Measurements from ENCODE around the gene CDKAL1.
"Not testable (repeated sequence)": the region's sequence is repeated elsewhere in the genome, so short reads cannot be mapped to it uniquely, and the experiment has no call there.

CDKAL1 gene

GRCh38 chr6:21180155-21180554 is 645.9 kb downstream of the CDKAL1 start:
- DNase-seq (ENCODE audit: low spot score) = no peak

GRCh38 chr6:21180800-21181337 is 646.6 kb downstream of the CDKAL1 start:
- no peak for DNase-seq (ENCODE audit: low spot score)

GRCh38 chr6:21181866-21182265 is 647.6 kb downstream of the CDKAL1 start:
- no peak for DNase-seq (ENCODE audit: low spot score)

- DNase-seq (ENCODE audit: low spot score) = no peak
Measured at GRCh38 chr6:21182589-21182988, 648.3 kb downstream of the CDKAL1 start.

GRCh38 chr6:21185861-21186478 is 651.7 kb downstream of the CDKAL1 start:
- no peak for DNase-seq (ENCODE audit: low spot score)

- no peak for DNase-seq (ENCODE audit: low spot score)
Measured at GRCh38 chr6:21186479-21187055, 652.3 kb downstream of the CDKAL1 start.

GRCh38 chr6:21187485-21187884 is 653.2 kb downstream of the CDKAL1 start:
- DNase-seq (ENCODE audit: low spot score) = no peak

- no peak for DNase-seq (ENCODE audit: low spot score)
Measured at GRCh38 chr6:21188505-21189223, 654.4 kb downstream of the CDKAL1 start.

- no peak for DNase-seq (ENCODE audit: low spot score)
Measured at GRCh38 chr6:21189759-21190158, 655.5 kb downstream of the CDKAL1 start.

- no peak for DNase-seq (ENCODE audit: low spot score)
Measured at GRCh38 chr6:21190701-21191100, 656.4 kb downstream of the CDKAL1 start.

- no peak for DNase-seq (ENCODE audit: low spot score)
Measured at GRCh38 chr6:21193790-21194475, 659.7 kb downstream of the CDKAL1 start.

- not testable (repeated sequence) for DNase-seq (ENCODE audit: low spot score)
Measured at GRCh38 chr6:21195301-21195700, 661.0 kb downstream of the CDKAL1 start.

- no peak for DNase-seq (ENCODE audit: low spot score)
Measured at GRCh38 chr6:21198032-21198640, 663.9 kb downstream of the CDKAL1 start.

GRCh38 chr6:21199262-21199661 is 665.0 kb downstream of the CDKAL1 start:
- DNase-seq (ENCODE audit: low spot score) = peak; percentile 34

- DNase-seq (ENCODE audit: low spot score) = peak; percentile 25
Measured at GRCh38 chr6:21200134-21200870, 666.0 kb downstream of the CDKAL1 start.

GRCh38 chr6:21201187-21201586 is 666.9 kb downstream of the CDKAL1 start:
- peak; percentile 41 for DNase-seq (ENCODE audit: low spot score)

- DNase-seq (ENCODE audit: low spot score) = no peak
Measured at GRCh38 chr6:21201637-21202350, 667.5 kb downstream of the CDKAL1 start.

- no peak for DNase-seq (ENCODE audit: low spot score)
Measured at GRCh38 chr6:21202521-21202920, 668.3 kb downstream of the CDKAL1 start.

GRCh38 chr6:21204951-21205350 is 670.7 kb downstream of the CDKAL1 start:
- no peak for DNase-seq (ENCODE audit: low spot score)

GRCh38 chr6:21208081-21208795 is 674.0 kb downstream of the CDKAL1 start:
- DNase-seq (ENCODE audit: low spot score) = no peak

Data from cerebellar cortex (tissue), 1 donor.